ENCODE data around the gene RBMS2.
A peak's percentile ranks its signal among the peaks of the same experiment; 100 is the strongest.

The RBMS2 gene

GRCh38 chr12:56599797-56600196 lies 78.2 kb downstream of the RBMS2 start:
- Histone ChIP-seq H3K4me1 (ENCODE audit: control insufficient read depth, insufficient read depth, low read length) (no peaks in the 10 kb centered on the region), H3K36me3 (ENCODE audit: control insufficient read depth, insufficient read depth, low read length) (peaks cover 53% of the 10 kb centered on the region), H3K27me3 (ENCODE audit: control insufficient read depth, insufficient read depth, low read length) (no peaks in the 10 kb centered on the region), H3K4me3 (ENCODE audit: low read length) (no peak overlapping the region), H3K9me3 (ENCODE audit: control insufficient read depth, insufficient read depth, low read length) (no peaks in the 10 kb centered on the region), H3K27ac (ENCODE audit: low read length) (no peak overlapping the region)
- WGBS (ENCODE audit: insufficient coverage, insufficient read length) = no CpG with 5 or more reads among the region's 10 CpGs
- DNase-seq (ENCODE audit: low read depth, low spot score) = no peak

DNA sequence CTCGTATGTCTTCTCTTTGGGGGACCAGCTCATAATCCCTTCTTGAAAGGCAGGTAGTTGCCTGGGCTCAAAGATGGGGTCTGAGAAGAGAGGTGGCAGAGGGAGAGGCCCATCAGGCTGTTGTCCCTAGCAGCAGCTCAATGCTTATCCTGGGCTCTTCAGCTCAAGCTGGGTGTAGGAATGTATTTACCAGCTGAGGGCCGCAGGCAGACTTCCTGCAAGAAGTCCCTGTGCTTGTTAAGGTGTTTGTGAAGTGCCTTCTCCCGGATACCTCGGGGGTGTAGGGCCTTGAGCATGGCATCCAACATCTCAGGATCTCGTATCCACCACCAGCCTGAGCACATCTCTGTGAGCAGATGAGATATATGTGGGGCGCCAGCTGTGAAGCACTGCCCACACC lies 79.1 kb downstream of the RBMS2 start:
- Histone ChIP-seq H3K4me1 (ENCODE audit: control insufficient read depth, insufficient read depth, low read length) (no peaks in the 10 kb centered on the region), H3K9me3 (ENCODE audit: control insufficient read depth, insufficient read depth, low read length) (no peaks in the 10 kb centered on the region), H3K27ac (ENCODE audit: low read length) (no peak overlapping the region), H3K27me3 (ENCODE audit: control insufficient read depth, insufficient read depth, low read length) (no peaks in the 10 kb centered on the region), H3K4me3 (ENCODE audit: low read length) (no peak overlapping the region), H3K36me3 (ENCODE audit: control insufficient read depth, insufficient read depth, low read length) (peaks cover 56% of the 10 kb centered on the region)
- no peak for DNase-seq (ENCODE audit: low read depth, low spot score)
- no CpG with 5 or more reads among the region's 6 CpGs for WGBS (ENCODE audit: insufficient coverage, insufficient read length)

- Histone ChIP-seq H3K4me3 (ENCODE audit: low read length) (no peak overlapping the region), H3K9me3 (ENCODE audit: control insufficient read depth, insufficient read depth, low read length) (no peaks in the 10 kb centered on the region), H3K27me3 (ENCODE audit: control insufficient read depth, insufficient read depth, low read length) (no peaks in the 10 kb centered on the region), H3K36me3 (ENCODE audit: control insufficient read depth, insufficient read depth, low read length) (peaks cover 61% of the 10 kb centered on the region), H3K27ac (ENCODE audit: low read length) (no peak overlapping the region), H3K4me1 (ENCODE audit: control insufficient read depth, insufficient read depth, low read length) (no peaks in the 10 kb centered on the region)
- no CpG with 5 or more reads among the region's 3 CpGs for WGBS (ENCODE audit: insufficient coverage, insufficient read length)
- DNase-seq (ENCODE audit: low read depth, low spot score) = no peak
Observed at GRCh38 chr12:56601503-56601902, 79.9 kb downstream of the RBMS2 start.

DNA sequence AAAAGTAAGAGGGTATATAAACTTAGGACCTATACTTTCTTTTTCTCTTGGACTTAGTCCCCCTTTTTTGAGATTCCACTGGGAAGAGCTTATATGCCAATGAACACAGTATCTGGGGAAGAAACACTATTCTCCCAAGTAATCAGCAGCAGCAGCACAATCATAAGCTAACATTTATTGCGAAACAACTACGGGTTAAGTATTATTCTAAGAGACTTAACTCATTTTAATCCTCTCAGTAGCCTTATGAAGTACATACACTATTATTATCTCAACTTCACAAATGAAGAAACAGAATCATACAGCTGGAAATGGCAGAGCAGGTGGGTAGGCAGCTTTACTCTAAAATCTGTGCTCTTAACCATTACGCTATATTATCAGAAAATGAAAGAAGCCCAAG lies 80.6 kb downstream of the RBMS2 start:
- WGBS (ENCODE audit: insufficient coverage, insufficient read length) = no CpG with 5 or more reads among the region's 3 CpGs

DNA sequence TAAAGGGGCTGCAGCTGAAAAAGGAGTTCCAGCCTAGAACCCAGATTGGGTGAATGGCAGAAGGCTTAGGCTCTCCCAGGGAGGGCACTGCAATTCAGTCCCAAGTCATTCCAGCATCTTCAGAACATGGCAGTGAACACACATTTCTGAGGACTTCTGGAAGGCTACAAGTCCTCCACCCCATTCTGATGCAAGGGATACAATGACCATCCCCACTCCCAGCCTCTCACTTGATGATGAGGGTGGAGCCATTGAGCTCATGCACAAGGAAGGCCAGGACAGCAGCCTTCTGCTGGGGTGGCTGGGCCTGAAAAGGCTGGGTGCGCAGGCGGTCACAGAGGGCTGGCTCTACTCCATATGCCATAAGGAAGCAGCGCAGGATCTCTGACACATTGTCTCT lies 82.7 kb downstream of the RBMS2 start:
- no peak overlapping the region for H3K27ac ChIP-seq (ENCODE audit: low read length)
- WGBS (ENCODE audit: insufficient coverage, insufficient read length) = no CpG with 5 or more reads among the region's 3 CpGs
- no peaks in the 10 kb centered on the region for H3K4me1 ChIP-seq (ENCODE audit: control insufficient read depth, insufficient read depth, low read length)
- H3K27me3 ChIP-seq (ENCODE audit: control insufficient read depth, insufficient read depth, low read length) = no peaks in the 10 kb centered on the region
- H3K36me3 ChIP-seq (ENCODE audit: control insufficient read depth, insufficient read depth, low read length) = peaks cover 62% of the 10 kb centered on the region
- no peaks in the 10 kb centered on the region for H3K9me3 ChIP-seq (ENCODE audit: control insufficient read depth, insufficient read depth, low read length)
- DNase-seq (ENCODE audit: low read depth, low spot score) = no peak
- no peak overlapping the region for H3K4me3 ChIP-seq (ENCODE audit: low read length)

More for the DNA sequence above, 80.6 kb downstream of the RBMS2 start:
- peaks cover 66% of the 10 kb centered on the region for H3K36me3 ChIP-seq (ENCODE audit: control insufficient read depth, insufficient read depth, low read length)
- no peak for DNase-seq (ENCODE audit: low read depth, low spot score)
- H3K4me3 ChIP-seq (ENCODE audit: low read length) = no peak overlapping the region
- no peaks in the 10 kb centered on the region for H3K9me3 ChIP-seq (ENCODE audit: control insufficient read depth, insufficient read depth, low read length)
- H3K4me1 ChIP-seq (ENCODE audit: control insufficient read depth, insufficient read depth, low read length) = no peaks in the 10 kb centered on the region
- no peak overlapping the region for H3K27ac ChIP-seq (ENCODE audit: low read length)
- H3K27me3 ChIP-seq (ENCODE audit: control insufficient read depth, insufficient read depth, low read length) = no peaks in the 10 kb centered on the region

GRCh38 chr12:56614627-56615026 lies 93.0 kb downstream of the RBMS2 start:
- H3K9me3 ChIP-seq (ENCODE audit: control insufficient read depth, insufficient read depth, low read length) = no peaks in the 10 kb centered on the region
- no CpG with 5 or more reads among the region's 8 CpGs for WGBS (ENCODE audit: insufficient coverage, insufficient read length)
- H3K27ac ChIP-seq (ENCODE audit: low read length) = no peak overlapping the region
- H3K27me3 ChIP-seq (ENCODE audit: control insufficient read depth, insufficient read depth, low read length) = no peaks in the 10 kb centered on the region
- no peak overlapping the region for H3K4me3 ChIP-seq (ENCODE audit: low read length)
- H3K4me1 ChIP-seq (ENCODE audit: control insufficient read depth, insufficient read depth, low read length) = no peaks in the 10 kb centered on the region
- DNase-seq (ENCODE audit: low read depth, low spot score) = no peak
- H3K36me3 ChIP-seq (ENCODE audit: control insufficient read depth, insufficient read depth, low read length) = peaks cover 51% of the 10 kb centered on the region

DNA sequence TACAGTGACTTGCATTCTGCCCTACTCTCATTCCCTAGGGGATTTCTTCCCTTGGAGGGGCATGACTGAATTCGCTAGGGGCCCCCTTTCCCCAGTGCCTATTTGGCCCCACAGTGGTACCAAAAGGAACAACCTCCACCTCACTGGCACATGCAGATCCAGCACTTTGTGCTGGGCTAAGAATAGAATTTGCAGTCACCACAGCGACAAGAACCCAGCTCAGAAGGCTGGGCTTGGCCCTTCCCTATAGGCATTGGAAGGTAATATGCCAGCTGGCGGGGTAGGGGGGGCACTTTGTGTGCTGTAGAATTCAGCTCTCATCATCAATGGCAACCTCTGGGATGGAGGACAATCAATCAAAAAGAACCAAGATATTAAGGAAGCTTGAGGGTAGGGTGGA lies 94.6 kb downstream of the RBMS2 start:
- no CpG with 5 or more reads among the region's 3 CpGs for WGBS (ENCODE audit: insufficient coverage, insufficient read length)
- H3K27ac ChIP-seq (ENCODE audit: low read length) = no peak overlapping the region
- no peaks in the 10 kb centered on the region for H3K4me1 ChIP-seq (ENCODE audit: control insufficient read depth, insufficient read depth, low read length)
- H3K27me3 ChIP-seq (ENCODE audit: control insufficient read depth, insufficient read depth, low read length) = no peaks in the 10 kb centered on the region
- DNase-seq (ENCODE audit: low read depth, low spot score) = no peak
- no peaks in the 10 kb centered on the region for H3K9me3 ChIP-seq (ENCODE audit: control insufficient read depth, insufficient read depth, low read length)
- H3K4me3 ChIP-seq (ENCODE audit: low read length) = no peak overlapping the region
- peaks cover 36% of the 10 kb centered on the region for H3K36me3 ChIP-seq (ENCODE audit: control insufficient read depth, insufficient read depth, low read length)

DNA sequence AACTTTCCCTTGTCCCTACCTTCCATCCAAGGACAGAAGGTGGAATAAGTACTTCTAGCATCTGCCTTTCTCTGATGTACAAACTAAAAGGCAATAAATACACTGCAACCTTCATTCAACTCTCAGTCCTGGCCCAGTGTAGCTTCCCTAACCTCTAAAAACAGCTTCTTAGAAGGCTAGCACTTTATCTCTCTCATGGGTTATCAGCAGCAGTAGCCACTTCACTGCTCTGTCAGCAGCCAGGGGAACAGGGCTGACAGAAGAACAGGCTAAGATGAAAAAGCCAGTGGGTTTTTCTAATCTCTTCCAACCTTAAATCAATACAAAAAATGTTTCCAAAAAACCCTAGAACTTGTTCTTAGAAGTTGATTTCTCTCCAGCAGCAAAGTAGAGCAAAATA lies 95.3 kb downstream of the RBMS2 start:
- no peak overlapping the region for H3K27ac ChIP-seq (ENCODE audit: low read length)
- DNase-seq (ENCODE audit: low read depth, low spot score) = no peak
- H3K27me3 ChIP-seq (ENCODE audit: control insufficient read depth, insufficient read depth, low read length) = no peaks in the 10 kb centered on the region
- no peak overlapping the region for H3K4me3 ChIP-seq (ENCODE audit: low read length)
- H3K36me3 ChIP-seq (ENCODE audit: control insufficient read depth, insufficient read depth, low read length) = peaks cover 29% of the 10 kb centered on the region
- H3K9me3 ChIP-seq (ENCODE audit: control insufficient read depth, insufficient read depth, low read length) = no peaks in the 10 kb centered on the region
- H3K4me1 ChIP-seq (ENCODE audit: control insufficient read depth, insufficient read depth, low read length) = no peaks in the 10 kb centered on the region

GRCh38 chr12:56622535-56622934 lies 100.9 kb downstream of the RBMS2 start:
- no peak for DNase-seq (ENCODE audit: low read depth, low spot score)
- no peaks in the 10 kb centered on the region for H3K9me3 ChIP-seq (ENCODE audit: control insufficient read depth, insufficient read depth, low read length)
- no peak overlapping the region for H3K27ac ChIP-seq (ENCODE audit: low read length)
- no peak overlapping the region for H3K4me3 ChIP-seq (ENCODE audit: low read length)
- H3K4me1 ChIP-seq (ENCODE audit: control insufficient read depth, insufficient read depth, low read length) = no peaks in the 10 kb centered on the region
- no CpG with 5 or more reads among the region's 1 CpG for WGBS (ENCODE audit: insufficient coverage, insufficient read length)
- no peaks in the 10 kb centered on the region for H3K36me3 ChIP-seq (ENCODE audit: control insufficient read depth, insufficient read depth, low read length)
- no peaks in the 10 kb centered on the region for H3K27me3 ChIP-seq (ENCODE audit: control insufficient read depth, insufficient read depth, low read length)

DNA sequence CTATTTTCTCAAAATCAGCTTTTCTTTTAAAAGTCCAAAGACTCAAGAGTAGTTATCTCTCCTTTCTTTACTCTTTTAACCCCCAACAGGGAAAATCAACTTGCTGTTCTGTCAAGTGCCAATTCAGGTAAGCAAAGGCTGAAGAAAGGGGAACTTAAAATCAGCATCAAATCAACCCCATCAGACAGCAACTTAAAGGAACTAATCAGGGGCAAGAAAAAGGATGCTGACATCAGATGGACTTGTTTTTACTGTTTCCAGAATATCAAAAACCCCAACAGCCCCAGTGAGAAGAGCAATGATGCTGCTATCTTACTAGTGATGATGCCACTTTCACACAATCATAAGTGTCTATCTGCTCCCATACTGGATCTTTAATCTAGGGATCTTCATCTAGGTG lies 105.1 kb downstream of the RBMS2 start:
- Histone ChIP-seq H3K36me3 (ENCODE audit: control insufficient read depth, insufficient read depth, low read length) (no peaks in the 10 kb centered on the region), H3K4me3 (ENCODE audit: low read length) (no peak overlapping the region), H3K9me3 (ENCODE audit: control insufficient read depth, insufficient read depth, low read length) (no peaks in the 10 kb centered on the region), H3K27ac (ENCODE audit: low read length) (no peak overlapping the region), H3K27me3 (ENCODE audit: control insufficient read depth, insufficient read depth, low read length) (no peaks in the 10 kb centered on the region), H3K4me1 (ENCODE audit: control insufficient read depth, insufficient read depth, low read length) (peaks cover 3% of the 10 kb centered on the region; the same call in 1 of the 2 replicates)
- no peak for DNase-seq (ENCODE audit: low read depth, low spot score)

DNA sequence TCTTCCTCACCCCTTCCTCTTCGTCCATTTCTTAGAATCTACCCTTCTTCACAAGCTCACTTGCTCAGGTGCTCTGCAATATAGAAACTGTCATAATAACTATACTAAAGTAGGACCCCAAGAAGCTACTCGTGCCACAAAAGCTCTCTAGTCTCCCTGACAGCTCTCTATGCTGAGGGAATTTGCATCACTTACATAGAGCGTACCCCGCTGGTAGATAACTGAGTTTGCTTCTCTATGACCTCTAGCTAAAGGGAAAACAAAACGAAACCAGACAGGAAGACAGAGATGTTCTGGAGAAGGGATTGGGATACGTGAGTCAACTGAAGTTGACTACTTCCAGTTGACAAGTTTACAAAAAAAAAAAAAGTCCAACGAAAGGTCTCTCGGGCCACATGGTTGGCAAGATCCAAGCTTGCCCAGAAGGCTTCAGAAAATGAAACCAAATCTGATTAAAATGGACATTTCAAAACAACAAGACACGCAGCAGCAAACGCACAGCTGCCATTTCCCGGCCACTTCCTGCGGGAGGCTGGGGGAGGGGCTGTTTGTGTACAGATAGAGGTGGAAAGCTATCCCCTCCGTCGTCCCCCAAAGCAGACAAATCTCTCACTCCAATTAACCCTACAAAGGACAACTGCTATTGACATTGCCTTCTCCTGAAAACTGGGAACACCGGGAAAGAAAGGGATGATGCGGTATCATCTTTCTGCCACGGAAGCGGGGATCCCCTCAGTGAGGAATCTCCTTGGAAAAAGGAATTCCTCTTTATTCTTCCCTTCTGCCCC lies 107.2 kb downstream of the RBMS2 start:
- Histone ChIP-seq H3K4me1 (ENCODE audit: control insufficient read depth, insufficient read depth, low read length) (peaks cover 7% of the 10 kb centered on the region), H3K4me3 (ENCODE audit: low read length) (peak overlapping the region; percentile 69), H3K27ac (ENCODE audit: low read length) (no peak overlapping the region), H3K9me3 (ENCODE audit: control insufficient read depth, insufficient read depth, low read length) (no peaks in the 10 kb centered on the region), H3K36me3 (ENCODE audit: control insufficient read depth, insufficient read depth, low read length) (no peaks in the 10 kb centered on the region), H3K27me3 (ENCODE audit: control insufficient read depth, insufficient read depth, low read length) (no peaks in the 10 kb centered on the region)
- 100% methylated on average over 1 of the region's 18 CpGs for WGBS (ENCODE audit: insufficient coverage, insufficient read length)
- DNase-seq (ENCODE audit: low read depth, low spot score) = no peak

All from iPS DF 6.9 (cell line).